ENCODE measurements around the gene TLDC2.

DNA sequence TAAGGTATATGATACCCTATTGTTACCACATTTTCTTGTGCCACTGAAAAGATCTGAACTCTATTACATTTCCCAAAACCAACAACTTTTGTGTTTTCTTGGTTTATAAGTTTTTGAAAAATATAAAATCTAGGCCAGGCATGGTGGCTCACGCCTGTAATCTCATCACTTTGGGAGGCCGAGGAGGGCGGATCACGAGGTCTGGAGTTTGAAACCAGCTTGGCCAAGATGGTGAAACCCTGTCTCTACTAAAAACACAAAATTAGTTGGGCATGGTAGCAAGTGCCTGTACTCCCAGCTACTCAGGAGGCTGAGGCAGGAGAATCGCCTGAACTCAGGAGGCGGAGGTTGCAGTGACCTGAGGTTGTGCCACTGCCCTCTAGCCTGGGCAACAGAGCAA lies 41.3 kb downstream of the TLDC2 start:
- TF ChIP-seq, protein P1, sequence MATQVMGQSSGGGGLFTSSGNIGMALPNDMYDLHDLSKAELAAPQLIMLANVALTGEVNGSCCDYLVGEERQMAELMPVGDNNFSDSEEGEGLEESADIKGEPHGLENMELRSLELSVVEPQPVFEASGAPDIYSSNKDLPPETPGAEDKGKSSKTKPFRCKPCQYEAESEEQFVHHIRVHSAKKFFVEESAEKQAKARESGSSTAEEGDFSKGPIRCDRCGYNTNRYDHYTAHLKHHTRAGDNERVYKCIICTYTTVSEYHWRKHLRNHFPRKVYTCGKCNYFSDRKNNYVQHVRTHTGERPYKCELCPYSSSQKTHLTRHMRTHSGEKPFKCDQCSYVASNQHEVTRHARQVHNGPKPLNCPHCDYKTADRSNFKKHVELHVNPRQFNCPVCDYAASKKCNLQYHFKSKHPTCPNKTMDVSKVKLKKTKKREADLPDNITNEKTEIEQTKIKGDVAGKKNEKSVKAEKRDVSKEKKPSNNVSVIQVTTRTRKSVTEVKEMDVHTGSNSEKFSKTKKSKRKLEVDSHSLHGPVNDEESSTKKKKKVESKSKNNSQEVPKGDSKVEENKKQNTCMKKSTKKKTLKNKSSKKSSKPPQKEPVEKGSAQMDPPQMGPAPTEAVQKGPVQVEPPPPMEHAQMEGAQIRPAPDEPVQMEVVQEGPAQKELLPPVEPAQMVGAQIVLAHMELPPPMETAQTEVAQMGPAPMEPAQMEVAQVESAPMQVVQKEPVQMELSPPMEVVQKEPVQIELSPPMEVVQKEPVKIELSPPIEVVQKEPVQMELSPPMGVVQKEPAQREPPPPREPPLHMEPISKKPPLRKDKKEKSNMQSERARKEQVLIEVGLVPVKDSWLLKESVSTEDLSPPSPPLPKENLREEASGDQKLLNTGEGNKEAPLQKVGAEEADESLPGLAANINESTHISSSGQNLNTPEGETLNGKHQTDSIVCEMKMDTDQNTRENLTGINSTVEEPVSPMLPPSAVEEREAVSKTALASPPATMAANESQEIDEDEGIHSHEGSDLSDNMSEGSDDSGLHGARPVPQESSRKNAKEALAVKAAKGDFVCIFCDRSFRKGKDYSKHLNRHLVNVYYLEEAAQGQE (IDR thresholded peaks at IDR 0.05; ENCODE audit: insufficient read depth in 1 of 2, low read depth in 2 of 2, low read length in 2 of 2) = no peak
- TF ChIP-seq POLR2AphosphoS5 (IDR thresholded peaks at IDR 0.05; ENCODE audit: low read depth, low read length) = no peak
- no peak for TF ChIP-seq TAF1 (IDR thresholded peaks at IDR 0.05; ENCODE audit: borderline replicate concordance, insufficient read depth, low read length)
- no peak for TF ChIP-seq FOXP2 (optimal IDR thresholded peaks at IDR 0.05; ENCODE audit: borderline replicate concordance, extremely low read depth, extremely low read length, insufficient read depth)

Measured in PFSK-1 (cell line).